ENCODE measurements around the gene ELL.

Gene ELL

GRCh38 chr19:18473003-18473705, 48.7 kb downstream of the ELL start:
- in situ Hi-C loops (cut with HindIII; ENCODE audit: low sequenced_read_pairs): no loop called here

GRCh38 chr19:18470787-18471186, 51.1 kb downstream of the ELL start:
- in situ Hi-C loops (cut with HindIII; ENCODE audit: low sequenced_read_pairs): no loop called here

GRCh38 chr19:18469069-18469846, 52.6 kb downstream of the ELL start:
- in situ Hi-C loops (cut with HindIII; ENCODE audit: low sequenced_read_pairs): no loop called here

GRCh38 chr19:18468517-18468916, 53.4 kb downstream of the ELL start:
- in situ Hi-C loops (cut with HindIII; ENCODE audit: low sequenced_read_pairs): no loop called here

GRCh38 chr19:18467978-18468377, 53.9 kb downstream of the ELL start:
- in situ Hi-C loops (cut with HindIII; ENCODE audit: low sequenced_read_pairs): no loop called here

GRCh38 chr19:18466354-18466753, 55.5 kb downstream of the ELL start:
- in situ Hi-C loops (cut with HindIII; ENCODE audit: low sequenced_read_pairs): no loop called here

- in situ Hi-C loops (cut with HindIII; ENCODE audit: low sequenced_read_pairs): no loop called here
Observed at GRCh38 chr19:18465964-18466339, 55.9 kb downstream of the ELL start.

- in situ Hi-C loops (cut with HindIII; ENCODE audit: low sequenced_read_pairs): no loop called here
Observed at GRCh38 chr19:18465214-18465963, 56.5 kb downstream of the ELL start.

GRCh38 chr19:18464646-18465045, 57.2 kb downstream of the ELL start:
- in situ Hi-C loops (cut with HindIII; ENCODE audit: low sequenced_read_pairs): no loop called here

GRCh38 chr19:18461471-18461870, 60.4 kb downstream of the ELL start:
- in situ Hi-C loops (cut with HindIII; ENCODE audit: low sequenced_read_pairs): no loop called here

- in situ Hi-C loops (cut with HindIII; ENCODE audit: low sequenced_read_pairs): no loop called here
Observed at GRCh38 chr19:18460900-18461299, 61.0 kb downstream of the ELL start.

GRCh38 chr19:18457483-18458331, 64.2 kb downstream of the ELL start:
- in situ Hi-C loops (cut with HindIII; ENCODE audit: low sequenced_read_pairs): no loop called here

- in situ Hi-C loops (cut with HindIII; ENCODE audit: low sequenced_read_pairs): no loop called here
Observed at GRCh38 chr19:18456974-18457373, 64.9 kb downstream of the ELL start.

- in situ Hi-C loops (cut with HindIII; ENCODE audit: low sequenced_read_pairs): no loop called here
Observed at GRCh38 chr19:18456279-18456678, 65.6 kb downstream of the ELL start.

GRCh38 chr19:18453269-18454024, 68.4 kb downstream of the ELL start:
- in situ Hi-C loops (cut with HindIII; ENCODE audit: low sequenced_read_pairs): no loop called here

GRCh38 chr19:18452386-18452785, 69.5 kb downstream of the ELL start:
- in situ Hi-C loops (cut with HindIII; ENCODE audit: low sequenced_read_pairs): no loop called here

GRCh38 chr19:18450931-18451836, 70.7 kb downstream of the ELL start:
- in situ Hi-C loops (cut with HindIII; ENCODE audit: low sequenced_read_pairs): no loop called here

GRCh38 chr19:18450021-18450930, 71.6 kb downstream of the ELL start:
- in situ Hi-C loops (cut with HindIII; ENCODE audit: low sequenced_read_pairs): no loop called here
